Measurements from ENCODE around the gene RUBCNL. TPM values are rescaled to one million over a fixed set of nuclear protein-coding genes. Genes with fewer than 3 reads are reported as not detected.
A peak's percentile ranks its signal among the peaks of the same experiment; 100 is the strongest.

The RUBCNL gene
- polyA plus RNA-seq, 3 donors, result 1.5 to 14.5 (median 2.8) TPM

GRCh38 chr13:46324976-46325375 lies 62.1 kb downstream of the RUBCNL start:
- WGBS (ENCODE audit: insufficient coverage), result 83% methylated on average over 2 of the region's 5 CpGs
- no peaks in the 10 kb centered on the region for H3K27me3 ChIP-seq (ENCODE audit: control insufficient read depth in 2 of 2, insufficient read depth in 2 of 2, low read length in 2 of 2)
- Mint-ChIP-seq H3K36me3 (no peaks in the 10 kb centered on the region), H3K27ac (peak overlapping the region in 1 of 7 donors; percentile 71), H3K9me3 (peaks cover 0 to 7% (median 0%) of the 10 kb centered on the region in 7 donors), H3K4me3 (no peak overlapping the region), H3K27me3 (ENCODE audit: low read depth in 3 of 3) (peaks cover 0 to 6% (median 5%) of the 10 kb centered on the region in 3 donors), H3K4me1 (peaks cover 35% of the 10 kb centered on the region)
- no peak overlapping the region for H3K4me3 ChIP-seq (replicated peaks in 1 of 3; ENCODE audit: low read depth in 2 of 3, low read length in 3 of 3)
- no peaks in the 10 kb centered on the region for H3K36me3 ChIP-seq (replicated peaks in 1 of 2; ENCODE audit: control insufficient read depth in 1 of 2, insufficient read depth in 2 of 2, low read length in 2 of 2)
- H3K79me2 ChIP-seq (ENCODE audit: insufficient read depth, low read length), result no peaks in the 10 kb centered on the region
- TF ChIP-seq CTCF (IDR thresholded peaks at IDR 0.05), result no peak
- no peaks in the 10 kb centered on the region for H4K20me1 ChIP-seq (ENCODE audit: insufficient read depth, low read length)
- H3K4me2 ChIP-seq (replicated peaks; ENCODE audit: extremely low read depth, low read length, poor library complexity, severe bottlenecking), result no peak overlapping the region
- H3K9ac ChIP-seq (ENCODE audit: insufficient read depth, low read length, poor library complexity, severe bottlenecking), result no peak overlapping the region
- intact Hi-C loops (cut with micrococcal nuclease), result loop anchor here (5.0 to 10.0 kb wide), 3 partner anchors 62 to 158 kb away; partner anchors contain the start of genes LCP1 (in 1 of the 2) and RUBCNL (in 1 of the 2)
- H3K9me3 ChIP-seq (replicated peaks in 1 of 2; ENCODE audit: control insufficient read depth in 1 of 2, insufficient read depth in 1 of 2, low read length in 2 of 2), result no peaks in the 10 kb centered on the region
- no peak for DNase-seq
- H2AFZ ChIP-seq (ENCODE audit: insufficient read depth, low read depth, low read length, poor library complexity, severe bottlenecking), result no peak overlapping the region
- H3K27ac ChIP-seq (ENCODE audit: low read depth in 1 of 2, low read length in 2 of 2), result no peak overlapping the region
- peaks cover 20 to 21% of the 10 kb centered on the region in 2 donors for H3K4me1 ChIP-seq (ENCODE audit: control insufficient read depth in 1 of 2, insufficient read depth in 2 of 2, low read length in 2 of 2)

GRCh38 chr13:46321494-46322225 lies 65.4 kb downstream of the RUBCNL start:
- Histone ChIP-seq H3K27ac (ENCODE audit: low read depth in 1 of 2, low read length in 2 of 2) (peak overlapping the region in 1 of 2 donors; percentile 77), H3K36me3 (replicated peaks in 1 of 2; ENCODE audit: control insufficient read depth in 1 of 2, insufficient read depth in 2 of 2, low read length in 2 of 2) (no peaks in the 10 kb centered on the region), H4K20me1 (ENCODE audit: insufficient read depth, low read length) (no peaks in the 10 kb centered on the region), H3K9me3 (replicated peaks in 1 of 2; ENCODE audit: control insufficient read depth in 1 of 2, insufficient read depth in 1 of 2, low read length in 2 of 2) (no peaks in the 10 kb centered on the region), H3K4me2 (replicated peaks; ENCODE audit: extremely low read depth, low read length, poor library complexity, severe bottlenecking) (peak overlapping the region; percentile 51), H3K4me1 (ENCODE audit: control insufficient read depth in 1 of 2, insufficient read depth in 2 of 2, low read length in 2 of 2) (peaks cover 32 to 45% of the 10 kb centered on the region in 2 donors), H3K4me3 (replicated peaks in 1 of 3; ENCODE audit: low read depth in 2 of 3, low read length in 3 of 3) (peak overlapping the region in 2 of 3 experiments; percentile 15 to 26), H2AFZ (ENCODE audit: insufficient read depth, low read depth, low read length, poor library complexity, severe bottlenecking) (peak overlapping the region; percentile 1), H3K79me2 (ENCODE audit: insufficient read depth, low read length) (no peaks in the 10 kb centered on the region), H3K27me3 (ENCODE audit: control insufficient read depth in 2 of 2, insufficient read depth in 2 of 2, low read length in 2 of 2) (no peaks in the 10 kb centered on the region), H3K9ac (ENCODE audit: insufficient read depth, low read length, poor library complexity, severe bottlenecking) (no peak overlapping the region)
- peak; percentile 88 for TF ChIP-seq CTCF (IDR thresholded peaks at IDR 0.05)
- H3K4me1 Mint-ChIP-seq, result peaks cover 59% of the 10 kb centered on the region
- H3K27me3 Mint-ChIP-seq (ENCODE audit: low read depth in 3 of 3), result peaks cover 0 to 3% (median 0%) of the 10 kb centered on the region in 3 donors
- 57% methylated on average over 12 of the region's 17 CpGs for WGBS (ENCODE audit: insufficient coverage)
- intact Hi-C loops (cut with micrococcal nuclease), result loop anchor here (5.0 to 10.0 kb wide), 3 partner anchors 66 to 154 kb away; partner anchors contain the start of genes LCP1 (in 1 of the 2) and RUBCNL (in 1 of the 2)
- peaks cover 0 to 7% (median 0%) of the 10 kb centered on the region in 7 donors for H3K9me3 Mint-ChIP-seq
- peak overlapping the region in 1 of 2 donors; percentile 51 for H3K4me3 Mint-ChIP-seq
- H3K27ac Mint-ChIP-seq, result peak overlapping the region; percentile 87 to 97 (median 95)
- no peaks in the 10 kb centered on the region for H3K36me3 Mint-ChIP-seq
- DNase-seq, result peak; percentile 74 to 87 (median 86)

All from CD14-positive monocyte (primary cell).